SK-N-SH (cell line): ENCODE results near the gene TGFBR3L. TPM values are rescaled to one million over a fixed set of nuclear protein-coding genes. Genes with fewer than 3 reads are reported as not detected.

Experiments used
- CTCF ChIA-PET: fragments of 300-600, 350-600 bp; formaldehyde crosslinking; extraction: SDS; loops from one replicate; lab custom pipeline; 2021; lab: Yijun Ruan, JAX
- POLR2A ChIA-PET: fragments of 350-600 bp; sonication (Branson Sonifier 250); formaldehyde crosslinking; extraction: SDS; loops from one replicate; lab custom pipeline; 2020; ENCODE audit warnings: antibody characterized with exemption, inconsistent platforms; lab: Yijun Ruan, JAX
- DNase-seq: peaks from one replicate; pipeline ENCODE4 v3.0.0; 2012
- H2AFZ ChIP-seq: fragments of 200-600 bp; sonication (generic); 2 replicates; pipeline ENCODE4 v1.8.1; 2016; ENCODE audit warnings: antibody characterized with exemption, mild to moderate bottlenecking, low read depth
- H3F3A ChIP-seq: fragments of 200-600 bp; sonication (generic); replicated peaks from 2 replicates; pipeline ENCODE3; 2016; ENCODE audit warnings: antibody characterized with exemption, mild to moderate bottlenecking; ENCODE audit not compliant: insufficient read depth
- H3K27ac ChIP-seq, 2 experiments: fragments of 200-500 bp in 1 of 2; fragments of 200-600 bp in 1 of 2; sonication (Bioruptor generic) in 1 of 2; sonication (generic), shearing (Covaris generic) in 1 of 2; 2 replicates each; pipeline versions ENCODE4 v1.5.1 to v1.6.1; 2014 to 2016; ENCODE audit warnings: low read depth in 2 of 2, inconsistent platforms in 1 of 2, low read length in 1 of 2, mild to moderate bottlenecking in 1 of 2, mixed read lengths in 1 of 2
- H3K27me3 ChIP-seq: fragments of 200-600 bp; sonication (generic), shearing (Covaris generic); 2 replicates; pipeline ENCODE4 v1.6.1; 2016; ENCODE audit warnings: mixed run types; ENCODE audit not compliant: insufficient read depth
- H3K36me3 ChIP-seq, 2 experiments: fragments of 200-500 bp in 1 of 2; fragments of 200-600 bp in 1 of 2; sonication (Bioruptor generic) in 1 of 2; sonication (generic) in 1 of 2; replicated peaks in 1 of 2; 2 replicates each; pipeline versions ENCODE3 to v1.5.1; 2014 to 2016; ENCODE audit warnings: low read length in 1 of 2, mild to moderate bottlenecking in 1 of 2; ENCODE audit not compliant: insufficient read depth in 2 of 2, control insufficient read depth in 1 of 2
- H3K4me1 ChIP-seq, 2 experiments: fragments of 200-500 bp in 1 of 2; fragments of 200-600 bp in 1 of 2; sonication (Bioruptor generic) in 1 of 2; sonication (generic), shearing (Covaris generic) in 1 of 2; 2 replicates each; pipeline versions ENCODE4 v1.5.1 to v1.6.1; 2014 to 2016; ENCODE audit warnings: low read depth in 1 of 2, low read length in 1 of 2, mixed run types in 1 of 2; ENCODE audit not compliant: insufficient read depth in 2 of 2, control insufficient read depth in 1 of 2
- H3K4me2 ChIP-seq: fragments of 200-600 bp; sonication (generic), shearing (Covaris generic); 2 replicates; pipeline ENCODE4 v1.6.1; 2017; ENCODE audit warnings: mixed run types
- H3K4me3 ChIP-seq, 2 experiments: fragments of 200-500 bp in 1 of 2; fragments of 200-600 bp in 1 of 2; sonication (Bioruptor generic) in 1 of 2; sonication (generic), shearing (Covaris generic) in 1 of 2; 2 replicates each; pipeline versions ENCODE4 v1.5.1 to v1.8.1; 2014 to 2016; ENCODE audit warnings: low read depth in 2 of 2, inconsistent platforms in 1 of 2, low read length in 1 of 2, mild to moderate bottlenecking in 1 of 2, mixed read lengths in 1 of 2, moderate library complexity in 1 of 2
- H3K79me2 ChIP-seq: fragments of 200-600 bp; sonication (generic); 2 replicates; pipeline ENCODE4 v1.8.1; 2017; ENCODE audit warnings: mild to moderate bottlenecking; ENCODE audit not compliant: insufficient read depth
- H3K9ac ChIP-seq: fragments of 200-600 bp; sonication (generic); 2 replicates; pipeline ENCODE4 v1.6.1; 2017; ENCODE audit warnings: mixed run types
- H3K9me2 ChIP-seq: fragments of 200-600 bp; sonication (generic); 2 replicates; pipeline ENCODE4 v1.6.1; 2017; ENCODE audit warnings: mixed run types
- H3K9me3 ChIP-seq: fragments of 200-600 bp; sonication (generic); 2 replicates; pipeline ENCODE4 v1.6.1; 2017; ENCODE audit warnings: mixed run types, mild to moderate bottlenecking, moderate library complexity
- H4K20me1 ChIP-seq: fragments of 200-600 bp; sonication (generic); 2 replicates; pipeline ENCODE4 v1.6.1; 2017; ENCODE audit warnings: mild to moderate bottlenecking, mixed run types; ENCODE audit not compliant: insufficient read depth
- CTCF ChIP-seq: fragments of 200-600 bp; sonication (generic); IDR thresholded peaks from 2 replicates; pipeline ENCODE4 v1.6.1; 2017; ENCODE audit warnings: antibody characterized with exemption, mild to moderate bottlenecking, moderate library complexity
- FOXJ3 ChIP-seq: sonication (generic); formaldehyde crosslinking; IDR thresholded peaks from 2 replicates; pipeline ENCODE4 v1.5.1; 2020; ENCODE audit warnings: mild to moderate bottlenecking, missing genetic modification reagents
- FOXM1 ChIP-seq: IDR thresholded peaks from 2 replicates; pipeline ENCODE4 v1.4.0; 2012; ENCODE audit warnings: low read depth, mild to moderate bottlenecking
- MXI1 ChIP-seq: IDR thresholded peaks from 2 replicates; pipeline ENCODE4 v1.6.1; 2012; ENCODE audit warnings: mild to moderate bottlenecking, low read depth, low read length, improper control_type of control experiment
- NRF1 ChIP-seq: IDR thresholded peaks from 2 replicates; pipeline ENCODE4 v1.6.1; 2012; ENCODE audit warnings: low read depth, mild to moderate bottlenecking, low read length
- POLR2AphosphoS5 ChIP-seq: IDR thresholded peaks from 2 replicates; pipeline ENCODE4 v1.6.1; 2012; ENCODE audit warnings: low read depth, low read length
- WGBS: methylation state at CpG from one replicate; pipeline ENCODE4 v1.1.6; 2017; ENCODE audit warnings: low lambda C conversion rate; 5-methylcytosine and 5-hydroxymethylcytosine counted together
- polyA plus RNA-seq, 3 experiments: library from polyadenylated mRNA; depleted of rRNA; stranded (reverse); fragments of >200 nt; gene quantifications; 2 replicates each; pipeline ENCODE4 v1.2.3, GENCODE V29; 2012

The TGFBR3L gene
- polyA plus RNA-seq, 1 of the 3 experiments (the other 2 are of a cell fraction): 0.87 TPM

GRCh38 chr19:7926021-7926726 is 11.5 kb downstream of the TGFBR3L start, which contains the start of gene CTXN1:
CTXN1 (minus strand) TSS chr19:7926135; CDS start chr19:7925538, 597 bp downstream.
- H3K36me3 ChIP-seq: peaks cover 11 to 28% of the 10 kb centered on the region in 2 experiments
- peak within 1 kb of the TSS; percentile 52 to 81; a peak in 3 of 4 replicates for H3K27ac ChIP-seq
- H3K27me3 ChIP-seq: no peaks in the 10 kb centered on the region
- H3K4me2 ChIP-seq: peak within 1 kb of the TSS; percentile 88
- H4K20me1 ChIP-seq: peaks cover 36% of the 10 kb centered on the region
- no peaks in the 10 kb centered on the region for H3K9me2 ChIP-seq
- DNase-seq: peak; percentile 94
- peak within 1 kb of the TSS; percentile 68 to 72 for H3K4me3 ChIP-seq
- WGBS: 24% methylated on average over 9 of the region's 65 CpGs
- peaks cover 37% of the 10 kb centered on the region for H3F3A ChIP-seq
- peak within 1 kb of the TSS; percentile 63; the same call in 1 of the 2 replicates for H3K9ac ChIP-seq
- no peaks in the 10 kb centered on the region for H3K9me3 ChIP-seq
- H3K4me1 ChIP-seq: peaks cover 47 to 60% of the 10 kb centered on the region in 2 experiments
- ChIA-PET CTCF (interaction anchor here (1.7 to 6.7 kb wide), 4 partner anchors 8 to 73 kb away, joined by 7 to 69 read pairs (median 10); partner anchors contain the start of gene TIMM44), POLR2A (interaction anchor here (0.6 to 1.0 kb wide), 2 partner anchors 18 to 174 kb away, joined by 5 to 6 read pairs; partner anchors contain the start of gene TIMM44)
- no peak within 1 kb of the TSS; the same call in 1 of the 2 replicates for H2AFZ ChIP-seq
- TF ChIP-seq MXI1 (0 out of 2 replicates have a peak, but pooled peaks have one; percentile 5), NRF1 (peak; percentile 66), FOXM1 (no peak), POLR2AphosphoS5 (peak; percentile 44; the same call in 1 of the 2 replicates)
- H3K79me2 ChIP-seq: peaks cover 22% of the 10 kb centered on the region; the same call in 1 of the 2 replicates

DNA sequence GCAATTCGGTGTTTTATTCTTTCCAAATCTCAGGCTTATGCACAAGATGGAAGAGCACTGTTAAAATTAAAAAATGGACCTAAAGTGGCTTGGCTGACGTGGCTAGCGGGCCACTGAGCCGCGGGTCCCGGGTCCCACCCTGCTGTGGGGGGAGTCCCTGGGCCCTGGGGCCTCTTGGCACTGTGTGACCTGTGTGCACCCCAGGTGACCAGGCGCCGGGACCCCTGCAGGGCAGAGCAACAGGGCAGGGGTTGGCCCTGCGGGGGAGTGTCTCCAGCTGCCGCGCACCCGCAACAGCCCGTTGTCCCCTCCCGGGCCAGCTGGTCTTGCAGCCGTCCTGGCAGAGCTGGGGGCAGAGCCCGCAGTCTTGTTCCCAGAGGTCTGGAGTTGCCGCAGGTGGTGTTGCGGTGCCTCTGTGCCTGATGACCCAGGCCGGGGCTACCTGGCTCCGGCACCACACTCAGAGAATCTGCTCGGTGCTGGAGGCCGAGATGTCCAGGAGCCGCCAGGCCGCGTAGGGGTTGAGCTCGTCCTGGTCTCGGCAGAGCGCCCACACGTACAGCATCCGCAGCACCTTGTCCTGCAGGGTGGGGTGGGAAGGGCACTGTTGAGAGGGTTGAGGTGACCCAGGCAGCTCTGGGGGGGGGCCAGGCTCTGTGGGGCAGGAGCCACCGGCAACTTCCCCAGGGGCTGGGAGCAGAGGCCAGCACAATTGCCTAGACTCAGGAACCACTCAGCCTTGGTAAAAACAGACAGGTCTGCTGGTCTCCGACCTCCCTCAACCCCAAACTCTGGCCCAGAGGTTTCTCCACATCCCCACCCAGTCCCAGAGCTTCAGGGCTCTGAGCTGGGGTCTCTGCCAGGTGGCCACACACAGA is 12.3 kb downstream of the TGFBR3L start:
- no peaks in the 10 kb centered on the region for H3K27me3 ChIP-seq
- 74% methylated on average over 14 of the region's 32 CpGs for WGBS
- 0 out of 2 replicates have a peak overlapping the region, but pooled peaks have one; percentile 52 for H3K9ac ChIP-seq
- H3F3A ChIP-seq: peaks cover 37% of the 10 kb centered on the region
- H3K79me2 ChIP-seq: peaks cover 14% of the 10 kb centered on the region; the same call in 1 of the 2 replicates
- no peaks in the 10 kb centered on the region for H3K9me3 ChIP-seq
- POLR2A ChIA-PET: interaction anchor here (0.6 to 1.0 kb wide), 2 partner anchors 17 to 173 kb away, joined by 5 to 6 read pairs; partner anchors contain the start of gene TIMM44
- H3K27ac ChIP-seq: peak overlapping the region; percentile 91 to 99; a peak in 2 of 4 replicates
- peaks cover 11 to 29% of the 10 kb centered on the region in 2 experiments for H3K36me3 ChIP-seq
- H3K4me3 ChIP-seq: no peak overlapping the region; a peak in 1 of 4 replicates
- H3K4me1 ChIP-seq: peaks cover 39 to 52% of the 10 kb centered on the region in 2 experiments
- TF ChIP-seq CTCF (no peak), FOXJ3 (CRISPR knock-in tag) (no peak)
- TF ChIP-seq, all 33 proteins: peak for 0
- no peaks in the 10 kb centered on the region for H3K9me2 ChIP-seq
- peak overlapping the region; percentile 90 for H3K4me2 ChIP-seq
- peak; percentile 36 for DNase-seq
- CTCF ChIA-PET: interaction anchor here (1.3 to 6.7 kb wide), 5 partner anchors 9 to 74 kb away, joined by 3 to 69 read pairs (median 8); partner anchors contain the start of gene TIMM44
- peaks cover 29% of the 10 kb centered on the region for H4K20me1 ChIP-seq
- H2AFZ ChIP-seq: no peak overlapping the region; the same call in 1 of the 2 replicates
